SK-N-SH (cell line): ENCODE data around the gene DPP10. TPM values are rescaled to one million over a fixed set of nuclear protein-coding genes. Genes with fewer than 3 reads are reported as not detected.

Source experiments
- CTCF ChIA-PET: fragments of 300-600, 350-600 bp; formaldehyde crosslinking; extraction: SDS; loops from one replicate; lab custom pipeline; 2021; lab: Yijun Ruan, JAX
- POLR2A ChIA-PET: fragments of 350-600 bp; sonication (Branson Sonifier 250); formaldehyde crosslinking; extraction: SDS; loops from one replicate; lab custom pipeline; 2020; ENCODE audit warnings: antibody characterized with exemption, inconsistent platforms; lab: Yijun Ruan, JAX
- DNase-seq: peaks from one replicate; pipeline ENCODE4 v3.0.0; 2012
- H2AFZ ChIP-seq: fragments of 200-600 bp; sonication (generic); 2 replicates; pipeline ENCODE4 v1.8.1; 2016; ENCODE audit warnings: antibody characterized with exemption, mild to moderate bottlenecking, low read depth
- H3F3A ChIP-seq: fragments of 200-600 bp; sonication (generic); replicated peaks from 2 replicates; pipeline ENCODE3; 2016; ENCODE audit warnings: antibody characterized with exemption, mild to moderate bottlenecking; ENCODE audit not compliant: insufficient read depth
- H3K27ac ChIP-seq, 2 experiments: fragments of 200-500 bp in 1 of 2; fragments of 200-600 bp in 1 of 2; sonication (Bioruptor generic) in 1 of 2; sonication (generic), shearing (Covaris generic) in 1 of 2; 2 replicates each; pipeline versions ENCODE4 v1.5.1 to v1.6.1; 2014 to 2016; ENCODE audit warnings: low read depth in 2 of 2, inconsistent platforms in 1 of 2, low read length in 1 of 2, mild to moderate bottlenecking in 1 of 2, mixed read lengths in 1 of 2
- H3K27me3 ChIP-seq: fragments of 200-600 bp; sonication (generic), shearing (Covaris generic); 2 replicates; pipeline ENCODE4 v1.6.1; 2016; ENCODE audit warnings: mixed run types; ENCODE audit not compliant: insufficient read depth
- H3K36me3 ChIP-seq, 2 experiments: fragments of 200-500 bp in 1 of 2; fragments of 200-600 bp in 1 of 2; sonication (Bioruptor generic) in 1 of 2; sonication (generic) in 1 of 2; replicated peaks in 1 of 2; 2 replicates each; pipeline versions ENCODE3 to v1.5.1; 2014 to 2016; ENCODE audit warnings: low read length in 1 of 2, mild to moderate bottlenecking in 1 of 2; ENCODE audit not compliant: insufficient read depth in 2 of 2, control insufficient read depth in 1 of 2
- H3K4me1 ChIP-seq, 2 experiments: fragments of 200-500 bp in 1 of 2; fragments of 200-600 bp in 1 of 2; sonication (Bioruptor generic) in 1 of 2; sonication (generic), shearing (Covaris generic) in 1 of 2; 2 replicates each; pipeline versions ENCODE4 v1.5.1 to v1.6.1; 2014 to 2016; ENCODE audit warnings: low read depth in 1 of 2, low read length in 1 of 2, mixed run types in 1 of 2; ENCODE audit not compliant: insufficient read depth in 2 of 2, control insufficient read depth in 1 of 2
- H3K4me2 ChIP-seq: fragments of 200-600 bp; sonication (generic), shearing (Covaris generic); 2 replicates; pipeline ENCODE4 v1.6.1; 2017; ENCODE audit warnings: mixed run types
- H3K4me3 ChIP-seq, 2 experiments: fragments of 200-500 bp in 1 of 2; fragments of 200-600 bp in 1 of 2; sonication (Bioruptor generic) in 1 of 2; sonication (generic), shearing (Covaris generic) in 1 of 2; 2 replicates each; pipeline versions ENCODE4 v1.5.1 to v1.8.1; 2014 to 2016; ENCODE audit warnings: low read depth in 2 of 2, inconsistent platforms in 1 of 2, low read length in 1 of 2, mild to moderate bottlenecking in 1 of 2, mixed read lengths in 1 of 2, moderate library complexity in 1 of 2
- H3K79me2 ChIP-seq: fragments of 200-600 bp; sonication (generic); 2 replicates; pipeline ENCODE4 v1.8.1; 2017; ENCODE audit warnings: mild to moderate bottlenecking; ENCODE audit not compliant: insufficient read depth
- H3K9ac ChIP-seq: fragments of 200-600 bp; sonication (generic); 2 replicates; pipeline ENCODE4 v1.6.1; 2017; ENCODE audit warnings: mixed run types
- H3K9me2 ChIP-seq: fragments of 200-600 bp; sonication (generic); 2 replicates; pipeline ENCODE4 v1.6.1; 2017; ENCODE audit warnings: mixed run types
- H3K9me3 ChIP-seq: fragments of 200-600 bp; sonication (generic); 2 replicates; pipeline ENCODE4 v1.6.1; 2017; ENCODE audit warnings: mixed run types, mild to moderate bottlenecking, moderate library complexity
- H4K20me1 ChIP-seq: fragments of 200-600 bp; sonication (generic); 2 replicates; pipeline ENCODE4 v1.6.1; 2017; ENCODE audit warnings: mild to moderate bottlenecking, mixed run types; ENCODE audit not compliant: insufficient read depth
- CHD2 ChIP-seq: fragments of 150-350 bp; IDR thresholded peaks from 2 replicates; pipeline ENCODE4 v1.6.1; 2018; ENCODE audit warnings: low read length; ENCODE audit not compliant: partially characterized antibody
- CTCF ChIP-seq: fragments of 200-600 bp; sonication (generic); IDR thresholded peaks from 2 replicates; pipeline ENCODE4 v1.6.1; 2017; ENCODE audit warnings: antibody characterized with exemption, mild to moderate bottlenecking, moderate library complexity
- FOSL2 ChIP-seq: IDR thresholded peaks from 2 replicates; pipeline ENCODE4 v1.4.0; 2012; ENCODE audit warnings: low read depth, mild to moderate bottlenecking, moderate library complexity, borderline replicate concordance
- FOXM1 ChIP-seq: IDR thresholded peaks from 2 replicates; pipeline ENCODE4 v1.4.0; 2012; ENCODE audit warnings: low read depth, mild to moderate bottlenecking
- GABPA ChIP-seq: IDR thresholded peaks from 2 replicates; pipeline ENCODE4 v1.4.0; 2012; ENCODE audit warnings: low read depth, mild to moderate bottlenecking
- GATA2 ChIP-seq: sonication (generic); formaldehyde crosslinking; IDR thresholded peaks from 2 replicates; pipeline ENCODE4 v1.5.0; 2020; ENCODE audit warnings: mild to moderate bottlenecking, missing genetic modification reagents
- IRF3 ChIP-seq: fragments of 150-350 bp; IDR thresholded peaks from 2 replicates; pipeline ENCODE4 v1.6.1; 2016; ENCODE audit warnings: mild to moderate bottlenecking, low read depth, low read length
- JUND ChIP-seq: IDR thresholded peaks from 2 replicates; pipeline ENCODE4 v1.4.0; 2012
- MAX ChIP-seq: IDR thresholded peaks from 2 replicates; pipeline ENCODE4 v1.4.0; 2012; ENCODE audit warnings: low read depth
- MEF2A ChIP-seq: IDR thresholded peaks from 2 replicates; pipeline ENCODE4 v1.4.0; 2012; ENCODE audit warnings: low read depth, borderline replicate concordance
- MXI1 ChIP-seq: IDR thresholded peaks from 2 replicates; pipeline ENCODE4 v1.6.1; 2012; ENCODE audit warnings: mild to moderate bottlenecking, low read depth, low read length, improper control_type of control experiment
- NFIC ChIP-seq: IDR thresholded peaks from 2 replicates; pipeline ENCODE4 v1.4.0; 2012; ENCODE audit warnings: borderline replicate concordance
- NRF1 ChIP-seq: IDR thresholded peaks from 2 replicates; pipeline ENCODE4 v1.6.1; 2012; ENCODE audit warnings: low read depth, mild to moderate bottlenecking, low read length
- PBX3 ChIP-seq: IDR thresholded peaks from 2 replicates; pipeline ENCODE4; 2012
- POLR2AphosphoS5 ChIP-seq: IDR thresholded peaks from 2 replicates; pipeline ENCODE4 v1.6.1; 2012; ENCODE audit warnings: low read depth, low read length
- RAD21 ChIP-seq: IDR thresholded peaks from 2 replicates; pipeline ENCODE4 v1.6.1; 2012; ENCODE audit warnings: mild to moderate bottlenecking, low read length
- RCOR1 ChIP-seq: fragments of 150-350 bp; IDR thresholded peaks from 2 replicates; pipeline ENCODE4 v1.6.1; 2017; ENCODE audit warnings: antibody characterized with exemption, low read length
- RFX5 ChIP-seq: IDR thresholded peaks from 2 replicates; pipeline ENCODE4 v1.6.1; 2012; ENCODE audit warnings: mild to moderate bottlenecking, improper control_type of control experiment, low read length
- SMC3 ChIP-seq: IDR thresholded peaks from 2 replicates; pipeline ENCODE4 v1.6.1; 2012; ENCODE audit warnings: low read depth, low read length, improper control_type of control experiment
- TAF1 ChIP-seq: IDR thresholded peaks from 2 replicates; pipeline ENCODE4 v1.6.1; 2012; ENCODE audit warnings: low read depth, mild to moderate bottlenecking, low read length, moderate library complexity, borderline replicate concordance
- USF2 ChIP-seq: fragments of 150-350 bp; IDR thresholded peaks from 2 replicates; pipeline ENCODE4 v1.6.1; 2017; ENCODE audit warnings: antibody characterized with exemption, low read length, low read depth, borderline replicate concordance
- YY1 ChIP-seq: IDR thresholded peaks from 2 replicates; pipeline ENCODE4 v1.4.0; 2012; ENCODE audit warnings: low read depth, mild to moderate bottlenecking
- ZBTB33 ChIP-seq: IDR thresholded peaks from 2 replicates; pipeline ENCODE4 v1.4.0; 2012; ENCODE audit warnings: low read depth, borderline replicate concordance
- WGBS: methylation state at CpG from one replicate; pipeline ENCODE4 v1.1.6; 2017; ENCODE audit warnings: low lambda C conversion rate; 5-methylcytosine and 5-hydroxymethylcytosine counted together
- polyA plus RNA-seq, 3 experiments: library from polyadenylated mRNA; depleted of rRNA; stranded (reverse); fragments of >200 nt; gene quantifications; 2 replicates each; pipeline ENCODE4 v1.2.3, GENCODE V29; 2012

The DPP10 gene
- polyA plus RNA-seq, 1 of the 3 experiments (the other 2 are of a cell fraction): not detected

GRCh38 chr2:115757286-115757685, 1314.8 kb downstream of the DPP10 start:
- no peaks in the 10 kb centered on the region for H4K20me1 ChIP-seq
- H2AFZ ChIP-seq: no peak overlapping the region
- no peaks in the 10 kb centered on the region; the same call in 1 of the 2 replicates for H3K9me3 ChIP-seq
- no peaks in the 10 kb centered on the region for H3K36me3 ChIP-seq
- no peak overlapping the region for H3K4me3 ChIP-seq
- H3K9me2 ChIP-seq: no peaks in the 10 kb centered on the region
- POLR2A ChIA-PET: no interaction called here
- no peaks in the 10 kb centered on the region for H3K79me2 ChIP-seq
- CTCF ChIA-PET: no interaction called here
- H3K27ac ChIP-seq: no peak overlapping the region
- DNase-seq: no peak
- H3K4me1 ChIP-seq: no peaks in the 10 kb centered on the region
- 25% methylated on average over 4 of the region's 4 CpGs for WGBS
- no peaks in the 10 kb centered on the region for H3K27me3 ChIP-seq
- TF ChIP-seq FOSL2: no peak
- TF ChIP-seq NRF1: no peak
- TF ChIP-seq MEF2A: no peak
- TF ChIP-seq FOXM1: no peak
- TF ChIP-seq YY1: no peak
- TF ChIP-seq MXI1: no peak
- no peak for TF ChIP-seq JUND
- no peak for TF ChIP-seq IRF3
- TF ChIP-seq PBX3: no peak
- TF ChIP-seq MAX: no peak
- no peak for TF ChIP-seq GATA2 (CRISPR knock-in tag)
- no peak for TF ChIP-seq RFX5
- TF ChIP-seq CHD2: no peak
- no peak for TF ChIP-seq USF2
- no peak for TF ChIP-seq SMC3
- no peak for TF ChIP-seq TAF1
- no peak for TF ChIP-seq RCOR1
- no peak for TF ChIP-seq POLR2AphosphoS5
- TF ChIP-seq NFIC: no peak
- H3K9ac ChIP-seq: no peak overlapping the region
- H3F3A ChIP-seq: no peaks in the 10 kb centered on the region
- no peak overlapping the region for H3K4me2 ChIP-seq

- Histone ChIP-seq H3K79me2 (no peaks in the 10 kb centered on the region), H3K4me1 (no peaks in the 10 kb centered on the region), H4K20me1 (no peaks in the 10 kb centered on the region), H3K27ac (no peak overlapping the region), H3K36me3 (no peaks in the 10 kb centered on the region), H3K9ac (no peak overlapping the region), H3K9me3 (no peaks in the 10 kb centered on the region), H2AFZ (no peak overlapping the region), H3K4me3 (no peak overlapping the region), H3F3A (no peaks in the 10 kb centered on the region), H3K4me2 (no peak overlapping the region), H3K9me2 (no peaks in the 10 kb centered on the region), H3K27me3 (no peaks in the 10 kb centered on the region)
- ChIA-PET POLR2A (no interaction called here), CTCF (no interaction called here)
- no peak for DNase-seq
- 8% methylated on average over 1 of the region's 1 CpG for WGBS
- TF ChIP-seq ZBTB33 (no peak), IRF3 (no peak), RAD21 (no peak), FOSL2 (no peak), RFX5 (no peak), CTCF (no peak), POLR2AphosphoS5 (no peak), GABPA (no peak)
These were observed 1321.2 kb downstream of the DPP10 start for GRCh38 chr2:115763601-115764000.
